GM21786 (cell line): Measurements from ENCODE around the gene CD9.

Experiments used
- ATAC-seq: cut with Tn5 transposase; IDR thresholded peaks from one replicate; pipeline ENCODE4 v1.9.1; 2021; ENCODE audit not compliant: unreplicated experiment

The CD9 gene

GRCh38 chr12:6235906-6236640, 35.9 kb downstream of the CD9 start:
- no peak for ATAC-seq

- no peak for ATAC-seq
These were observed 36.4 kb downstream of the CD9 start for GRCh38 chr12:6236641-6236940.

- ATAC-seq: no peak
These were observed 37.6 kb downstream of the CD9 start for GRCh38 chr12:6237830-6238229.

- ATAC-seq: no peak
These were observed 38.7 kb downstream of the CD9 start for GRCh38 chr12:6238875-6239274.

- no peak for ATAC-seq
These were observed 41.3 kb downstream of the CD9 start for GRCh38 chr12:6241495-6241894.

GRCh38 chr12:6249580-6249979, 49.4 kb downstream of the CD9 start:
- no peak for ATAC-seq

- no peak for ATAC-seq
These were observed 50.1 kb downstream of the CD9 start for GRCh38 chr12:6250343-6250742.

- no peak for ATAC-seq
These were observed 53.1 kb downstream of the CD9 start for GRCh38 chr12:6253278-6253677.

- no peak for ATAC-seq
These were observed 54.3 kb downstream of the CD9 start for GRCh38 chr12:6254491-6254890.

- no peak for ATAC-seq
These were observed 56.8 kb downstream of the CD9 start for GRCh38 chr12:6257007-6257406.

GRCh38 chr12:6262211-6262610, 62.0 kb downstream of the CD9 start:
- no peak for ATAC-seq

GRCh38 chr12:6262623-6263022, 62.4 kb downstream of the CD9 start:
- ATAC-seq: no peak

- ATAC-seq: no peak
These were observed 63.7 kb downstream of the CD9 start for GRCh38 chr12:6263931-6264330.

- ATAC-seq: no peak
These were observed 64.3 kb downstream of the CD9 start for GRCh38 chr12:6264402-6265037.

GRCh38 chr12:6265038-6265405, 64.8 kb downstream of the CD9 start:
- no peak for ATAC-seq

- no peak for ATAC-seq
These were observed 66.4 kb downstream of the CD9 start for GRCh38 chr12:6266541-6266966.

GRCh38 chr12:6266971-6267721, 66.9 kb downstream of the CD9 start:
- no peak for ATAC-seq

GRCh38 chr12:6268484-6269157, 68.4 kb downstream of the CD9 start:
- ATAC-seq: no peak

GRCh38 chr12:6269986-6270385, 69.8 kb downstream of the CD9 start:
- ATAC-seq: no peak

- no peak for ATAC-seq
These were observed 71.1 kb downstream of the CD9 start for GRCh38 chr12:6271281-6271680.

GRCh38 chr12:6272300-6273204, 72.4 kb downstream of the CD9 start:
- no peak for ATAC-seq
